ENCODE measurements around the gene TSEN2.
"Not testable (repeated sequence)": the region's sequence is repeated elsewhere in the genome, so short reads cannot be mapped to it uniquely, and the experiment has no call there.

The TSEN2 gene

GRCh38 chr3:12465151-12465835 is 19.0 kb upstream of the TSEN2 start:
- H3K9me3 ChIP-seq (ENCODE audit: control insufficient read depth, insufficient read depth, low read length): no peaks in the 10 kb centered on the region
- H3K36me3 ChIP-seq (ENCODE audit: control insufficient read depth, insufficient read depth, low read length): no peaks in the 10 kb centered on the region
- no peaks in the 10 kb centered on the region for H3K27me3 ChIP-seq (ENCODE audit: control insufficient read depth, insufficient read depth, low read length)
- no peak overlapping the region for H3K9ac ChIP-seq (ENCODE audit: low read depth, low read length)
- no peak overlapping the region for H3K27ac ChIP-seq (ENCODE audit: low read depth, low read length)
- H3K4me3 ChIP-seq (ENCODE audit: low read depth, low read length): no peak overlapping the region
- no peaks in the 10 kb centered on the region for H3K4me1 ChIP-seq (ENCODE audit: control insufficient read depth, insufficient read depth, low read length)

- H3K36me3 ChIP-seq (ENCODE audit: control insufficient read depth, insufficient read depth, low read length): no peaks in the 10 kb centered on the region
- no peaks in the 10 kb centered on the region for H3K27me3 ChIP-seq (ENCODE audit: control insufficient read depth, insufficient read depth, low read length)
- no peak overlapping the region for H3K9ac ChIP-seq (ENCODE audit: low read depth, low read length)
- no peak overlapping the region for H3K27ac ChIP-seq (ENCODE audit: low read depth, low read length)
- no peaks in the 10 kb centered on the region for H3K4me1 ChIP-seq (ENCODE audit: control insufficient read depth, insufficient read depth, low read length)
- H3K9me3 ChIP-seq (ENCODE audit: control insufficient read depth, insufficient read depth, low read length): no peaks in the 10 kb centered on the region
- no peak overlapping the region for H3K4me3 ChIP-seq (ENCODE audit: low read depth, low read length)
Measured at GRCh38 chr3:12465836-12466225, 18.4 kb upstream of the TSEN2 start.

- Histone ChIP-seq H3K27ac (ENCODE audit: low read depth, low read length) (no peak overlapping the region), H3K36me3 (ENCODE audit: control insufficient read depth, insufficient read depth, low read length) (no peaks in the 10 kb centered on the region), H3K4me3 (ENCODE audit: low read depth, low read length) (no peak overlapping the region), H3K9ac (ENCODE audit: low read depth, low read length) (no peak overlapping the region), H3K9me3 (ENCODE audit: control insufficient read depth, insufficient read depth, low read length) (no peaks in the 10 kb centered on the region), H3K27me3 (ENCODE audit: control insufficient read depth, insufficient read depth, low read length) (no peaks in the 10 kb centered on the region), H3K4me1 (ENCODE audit: control insufficient read depth, insufficient read depth, low read length) (peaks cover 3% of the 10 kb centered on the region; the same call in 1 of the 2 replicates)
Measured at GRCh38 chr3:12467746-12468145, 16.5 kb upstream of the TSEN2 start.

GRCh38 chr3:12468276-12468675 is 16.0 kb upstream of the TSEN2 start:
- no peaks in the 10 kb centered on the region for H3K27me3 ChIP-seq (ENCODE audit: control insufficient read depth, insufficient read depth, low read length)
- H3K36me3 ChIP-seq (ENCODE audit: control insufficient read depth, insufficient read depth, low read length): no peaks in the 10 kb centered on the region
- H3K4me1 ChIP-seq (ENCODE audit: control insufficient read depth, insufficient read depth, low read length): peaks cover 3% of the 10 kb centered on the region; the same call in 1 of the 2 replicates
- no peaks in the 10 kb centered on the region for H3K9me3 ChIP-seq (ENCODE audit: control insufficient read depth, insufficient read depth, low read length)
- no peak overlapping the region for H3K27ac ChIP-seq (ENCODE audit: low read depth, low read length)
- no peak overlapping the region for H3K4me3 ChIP-seq (ENCODE audit: low read depth, low read length)
- no peak overlapping the region for H3K9ac ChIP-seq (ENCODE audit: low read depth, low read length)

- Histone ChIP-seq H3K27ac (ENCODE audit: low read depth, low read length) (no peak overlapping the region), H3K9ac (ENCODE audit: low read depth, low read length) (no peak overlapping the region)
Measured at GRCh38 chr3:12468757-12469156, 15.5 kb upstream of the TSEN2 start.

GRCh38 chr3:12469222-12469621 is 15.1 kb upstream of the TSEN2 start:
- not testable (repeated sequence) for H3K9me3 ChIP-seq (ENCODE audit: control insufficient read depth, insufficient read depth, low read length); H3K4me3 ChIP-seq (ENCODE audit: low read depth, low read length); H3K27ac ChIP-seq (ENCODE audit: low read depth, low read length); H3K36me3 ChIP-seq (ENCODE audit: control insufficient read depth, insufficient read depth, low read length); H3K4me1 ChIP-seq (ENCODE audit: control insufficient read depth, insufficient read depth, low read length); H3K27me3 ChIP-seq (ENCODE audit: control insufficient read depth, insufficient read depth, low read length); H3K9ac ChIP-seq (ENCODE audit: low read depth, low read length)

More at GRCh38 chr3:12468757-12469156, 15.5 kb upstream of the TSEN2 start:
- H3K9me3 ChIP-seq (ENCODE audit: control insufficient read depth, insufficient read depth, low read length): no peaks in the 10 kb centered on the region
- no peaks in the 10 kb centered on the region for H3K27me3 ChIP-seq (ENCODE audit: control insufficient read depth, insufficient read depth, low read length)
- H3K4me1 ChIP-seq (ENCODE audit: control insufficient read depth, insufficient read depth, low read length): peaks cover 3% of the 10 kb centered on the region; the same call in 1 of the 2 replicates
- H3K36me3 ChIP-seq (ENCODE audit: control insufficient read depth, insufficient read depth, low read length): no peaks in the 10 kb centered on the region
- no peak overlapping the region for H3K4me3 ChIP-seq (ENCODE audit: low read depth, low read length)

- Histone ChIP-seq H3K4me3 (ENCODE audit: low read depth, low read length) (no peak overlapping the region), H3K9ac (ENCODE audit: low read depth, low read length) (no peak overlapping the region), H3K36me3 (ENCODE audit: control insufficient read depth, insufficient read depth, low read length) (no peaks in the 10 kb centered on the region), H3K4me1 (ENCODE audit: control insufficient read depth, insufficient read depth, low read length) (peaks cover 3% of the 10 kb centered on the region; the same call in 1 of the 2 replicates), H3K27me3 (ENCODE audit: control insufficient read depth, insufficient read depth, low read length) (no peaks in the 10 kb centered on the region), H3K9me3 (ENCODE audit: control insufficient read depth, insufficient read depth, low read length) (no peaks in the 10 kb centered on the region), H3K27ac (ENCODE audit: low read depth, low read length) (no peak overlapping the region)
Measured at GRCh38 chr3:12470111-12470510, 14.2 kb upstream of the TSEN2 start.

- Histone ChIP-seq H3K9ac (ENCODE audit: low read depth, low read length) (no peak overlapping the region), H3K4me3 (ENCODE audit: low read depth, low read length) (no peak overlapping the region), H3K27ac (ENCODE audit: low read depth, low read length) (no peak overlapping the region), H3K4me1 (ENCODE audit: control insufficient read depth, insufficient read depth, low read length) (peaks cover 3% of the 10 kb centered on the region; the same call in 1 of the 2 replicates), H3K36me3 (ENCODE audit: control insufficient read depth, insufficient read depth, low read length) (no peaks in the 10 kb centered on the region), H3K9me3 (ENCODE audit: control insufficient read depth, insufficient read depth, low read length) (no peaks in the 10 kb centered on the region), H3K27me3 (ENCODE audit: control insufficient read depth, insufficient read depth, low read length) (no peaks in the 10 kb centered on the region)
Measured at GRCh38 chr3:12470680-12471079, 13.6 kb upstream of the TSEN2 start.

- no peak overlapping the region for H3K27ac ChIP-seq (ENCODE audit: low read depth, low read length)
Measured at GRCh38 chr3:12471241-12471640, 13.0 kb upstream of the TSEN2 start.

GRCh38 chr3:12472000-12472610 is 12.2 kb upstream of the TSEN2 start:
- H3K4me3 ChIP-seq (ENCODE audit: low read depth, low read length): no peak overlapping the region
- H3K36me3 ChIP-seq (ENCODE audit: control insufficient read depth, insufficient read depth, low read length): no peaks in the 10 kb centered on the region
- peaks cover 3% of the 10 kb centered on the region; the same call in 1 of the 2 replicates for H3K4me1 ChIP-seq (ENCODE audit: control insufficient read depth, insufficient read depth, low read length)
- H3K9ac ChIP-seq (ENCODE audit: low read depth, low read length): no peak overlapping the region
- H3K27me3 ChIP-seq (ENCODE audit: control insufficient read depth, insufficient read depth, low read length): no peaks in the 10 kb centered on the region
- H3K27ac ChIP-seq (ENCODE audit: low read depth, low read length): no peak overlapping the region
- no peaks in the 10 kb centered on the region for H3K9me3 ChIP-seq (ENCODE audit: control insufficient read depth, insufficient read depth, low read length)

More at GRCh38 chr3:12471241-12471640, 13.0 kb upstream of the TSEN2 start:
- H3K4me1 ChIP-seq (ENCODE audit: control insufficient read depth, insufficient read depth, low read length): peaks cover 3% of the 10 kb centered on the region; the same call in 1 of the 2 replicates
- no peaks in the 10 kb centered on the region for H3K9me3 ChIP-seq (ENCODE audit: control insufficient read depth, insufficient read depth, low read length)
- H3K27me3 ChIP-seq (ENCODE audit: control insufficient read depth, insufficient read depth, low read length): no peaks in the 10 kb centered on the region
- H3K9ac ChIP-seq (ENCODE audit: low read depth, low read length): no peak overlapping the region
- H3K36me3 ChIP-seq (ENCODE audit: control insufficient read depth, insufficient read depth, low read length): no peaks in the 10 kb centered on the region
- no peak overlapping the region for H3K4me3 ChIP-seq (ENCODE audit: low read depth, low read length)

- Histone ChIP-seq H3K9ac (ENCODE audit: low read depth, low read length) (no peak overlapping the region), H3K27me3 (ENCODE audit: control insufficient read depth, insufficient read depth, low read length) (no peaks in the 10 kb centered on the region), H3K36me3 (ENCODE audit: control insufficient read depth, insufficient read depth, low read length) (no peaks in the 10 kb centered on the region), H3K27ac (ENCODE audit: low read depth, low read length) (no peak overlapping the region), H3K4me1 (ENCODE audit: control insufficient read depth, insufficient read depth, low read length) (peaks cover 3% of the 10 kb centered on the region; the same call in 1 of the 2 replicates), H3K9me3 (ENCODE audit: control insufficient read depth, insufficient read depth, low read length) (no peaks in the 10 kb centered on the region), H3K4me3 (ENCODE audit: low read depth, low read length) (no peak overlapping the region)
Measured at GRCh38 chr3:12472796-12473195, 11.5 kb upstream of the TSEN2 start.
